Thyroid gland (tissue), 4 donors: Measurements from ENCODE around the gene PRELID2. TPM values are rescaled to one million over a fixed set of nuclear protein-coding genes. Genes with fewer than 3 reads are reported as not detected.

Source experiments
- DNase-seq, 2 donors: peaks; one replicate each; pipeline ENCODE4 v3.0.0-alpha.2; 2019
- H3K27ac ChIP-seq, 3 donors: fragments of 200-600 bp; sonication (generic); 1 replicate in 2 of 3; 2 replicates in 1 of 3; pipeline ENCODE4 v1.5.1; 2016 to 2019; ENCODE audit warnings: mild to moderate bottlenecking in 1 of 3, moderate library complexity in 1 of 3
- H3K27me3 ChIP-seq: fragments of 200-600 bp; sonication (generic); one replicate; pipeline ENCODE4 v1.5.1; 2019
- H3K36me3 ChIP-seq, 2 donors: fragments of 200-600 bp; sonication (generic); one replicate each; pipeline ENCODE4 v1.5.1; 2016 to 2019
- H3K4me1 ChIP-seq, 2 donors: fragments of 200-600 bp; sonication (generic); one replicate each; pipeline ENCODE4 v1.5.1; 2017 to 2019
- H3K4me3 ChIP-seq, 3 donors: fragments of 200-600 bp; sonication (generic); replicated peaks in 1 of 3; 1 replicate in 2 of 3; 2 replicates in 1 of 3; pipeline ENCODE4 v1.5.1; 2016; ENCODE audit warnings: mild to moderate bottlenecking in 1 of 3
- H3K9me3 ChIP-seq: fragments of 200-600 bp; sonication (generic); one replicate; pipeline ENCODE4 v1.5.1; 2017
- CTCF ChIP-seq, 6 experiments: fragments of 200-600 bp in 3 of 6; fragments of 450-650 bp in 3 of 6; sonication (generic) in 3 of 6; IDR thresholded peaks; one replicate each; pipeline ENCODE4 v1.5.1; 2016 to 2019; ENCODE audit warnings: antibody characterized with exemption in 6 of 6, mild to moderate bottlenecking in 2 of 6, inconsistent platforms in 1 of 6, moderate library complexity in 1 of 6
- POLR2A ChIP-seq, 2 donors: fragments of 450-650 bp; IDR thresholded peaks; one replicate each; pipeline ENCODE4 v1.6.1; 2017; ENCODE audit warnings: antibody characterized with exemption in 2 of 2, mild to moderate bottlenecking in 2 of 2, moderate library complexity in 1 of 2
- WGBS, 2 donors: methylation state at CpG; one replicate each; pipeline ENCODE4 v1.1.5; 2017; 5-methylcytosine and 5-hydroxymethylcytosine counted together
- intact Hi-C: fragments of 100-400 bp; cut with DNase I; formaldehyde crosslinking; loops from one replicate; pipeline ENCODE4 v1.15.1; 2023
- total RNA-seq, 4 donors: library from RNA; depleted of rRNA; stranded (reverse); fragments of >200 nt; gene quantifications; one replicate each; pipeline ENCODE4 v1.2.3, GENCODE V29; 2016

PRELID2 gene
- total RNA-seq, 4 donors from 2014 or later: 11.5 to 27.9 (median 21.4) TPM

GRCh38 chr5:145774442-145774841, 60.7 kb downstream of the PRELID2 start:
- intact Hi-C loops: no loop called here
- 81 to 85% methylated on average over 1 of the region's 1 CpG for WGBS, 2 donors
- no peak overlapping the region for H3K27ac ChIP-seq
- no peaks in the 10 kb centered on the region for H3K36me3 ChIP-seq
- H3K4me1 ChIP-seq: no peaks in the 10 kb centered on the region
- H3K27me3 ChIP-seq: no peaks in the 10 kb centered on the region
- no peak overlapping the region for H3K4me3 ChIP-seq
- H3K9me3 ChIP-seq: no peaks in the 10 kb centered on the region
- no peak for DNase-seq
- TF ChIP-seq CTCF (IDR thresholded peaks at IDR 0.05) (no peak), POLR2A (IDR thresholded peaks at IDR 0.05) (no peak)

- no peaks in the 10 kb centered on the region for H3K27me3 ChIP-seq
- no peak for DNase-seq
- intact Hi-C loops: no loop called here
- no peak overlapping the region for H3K27ac ChIP-seq
- H3K4me1 ChIP-seq: no peaks in the 10 kb centered on the region
- H3K36me3 ChIP-seq: no peaks in the 10 kb centered on the region
- H3K4me3 ChIP-seq: no peak overlapping the region
- H3K9me3 ChIP-seq: no peaks in the 10 kb centered on the region
- no peak for TF ChIP-seq POLR2A (IDR thresholded peaks at IDR 0.05)
Measured at GRCh38 chr5:145772466-145772865, 62.7 kb downstream of the PRELID2 start.

GRCh38 chr5:145768863-145769262, 66.3 kb downstream of the PRELID2 start:
- intact Hi-C loops: no loop called here
- H3K27me3 ChIP-seq: no peaks in the 10 kb centered on the region
- DNase-seq: no peak
- no peak overlapping the region for H3K27ac ChIP-seq
- no peaks in the 10 kb centered on the region for H3K4me1 ChIP-seq
- TF ChIP-seq CTCF (IDR thresholded peaks at IDR 0.05) (no peak), POLR2A (IDR thresholded peaks at IDR 0.05) (no peak)
- H3K9me3 ChIP-seq: no peaks in the 10 kb centered on the region
- no peak overlapping the region for H3K4me3 ChIP-seq
- WGBS, 2 donors: 49 to 60% methylated on average over 3 of the region's 3 CpGs
- H3K36me3 ChIP-seq: no peaks in the 10 kb centered on the region

GRCh38 chr5:145764325-145764724, 70.8 kb downstream of the PRELID2 start:
- Histone ChIP-seq H3K27me3 (no peaks in the 10 kb centered on the region), H3K4me3 (no peak overlapping the region), H3K27ac (no peak overlapping the region), H3K36me3 (no peaks in the 10 kb centered on the region), H3K9me3 (no peaks in the 10 kb centered on the region), H3K4me1 (no peaks in the 10 kb centered on the region)
- WGBS, 2 donors: 92 to 100% methylated on average over 1 of the region's 1 CpG
- DNase-seq: no peak
- TF ChIP-seq POLR2A (IDR thresholded peaks at IDR 0.05) (no peak), CTCF (IDR thresholded peaks at IDR 0.05) (no peak)
- intact Hi-C loops: no loop called here

- Histone ChIP-seq H3K27me3 (no peaks in the 10 kb centered on the region), H3K4me1 (no peaks in the 10 kb centered on the region), H3K36me3 (no peaks in the 10 kb centered on the region), H3K9me3 (no peaks in the 10 kb centered on the region), H3K4me3 (no peak overlapping the region), H3K27ac (no peak overlapping the region)
- DNase-seq: no peak
- intact Hi-C loops: no loop called here
- no peak for TF ChIP-seq POLR2A (IDR thresholded peaks at IDR 0.05)
- no peak for TF ChIP-seq CTCF (IDR thresholded peaks at IDR 0.05)
- 92 to 100% methylated on average over 1 of the region's 1 CpG for WGBS, 2 donors
Measured at GRCh38 chr5:145762833-145763232, 72.3 kb downstream of the PRELID2 start.

GRCh38 chr5:145761254-145761653, 73.9 kb downstream of the PRELID2 start:
- H3K4me1 ChIP-seq: no peaks in the 10 kb centered on the region
- no peak overlapping the region for H3K4me3 ChIP-seq
- no peaks in the 10 kb centered on the region for H3K27me3 ChIP-seq
- DNase-seq: no peak
- 89 to 92% methylated on average over 4 of the region's 4 CpGs for WGBS, 2 donors
- H3K9me3 ChIP-seq: no peaks in the 10 kb centered on the region
- intact Hi-C loops: no loop called here
- H3K36me3 ChIP-seq: no peaks in the 10 kb centered on the region
- TF ChIP-seq CTCF (IDR thresholded peaks at IDR 0.05) (no peak), POLR2A (IDR thresholded peaks at IDR 0.05) (no peak)
- H3K27ac ChIP-seq: no peak overlapping the region
